Germinal center (tissue), 1 donor: ENCODE measurements around the gene DNAJA3.
A peak's percentile ranks its signal among the peaks of the same experiment; 100 is the strongest.
"Not testable (repeated sequence)": the region's sequence is repeated elsewhere in the genome, so short reads cannot be mapped to it uniquely, and the experiment has no call there.

ENCODE experiments used
- DNase-seq: peaks from one replicate; pipeline ENCODE4 v3.0.0; 2012; ENCODE audit warnings: mixed read lengths, low spot score

DNAJA3 gene

DNA sequence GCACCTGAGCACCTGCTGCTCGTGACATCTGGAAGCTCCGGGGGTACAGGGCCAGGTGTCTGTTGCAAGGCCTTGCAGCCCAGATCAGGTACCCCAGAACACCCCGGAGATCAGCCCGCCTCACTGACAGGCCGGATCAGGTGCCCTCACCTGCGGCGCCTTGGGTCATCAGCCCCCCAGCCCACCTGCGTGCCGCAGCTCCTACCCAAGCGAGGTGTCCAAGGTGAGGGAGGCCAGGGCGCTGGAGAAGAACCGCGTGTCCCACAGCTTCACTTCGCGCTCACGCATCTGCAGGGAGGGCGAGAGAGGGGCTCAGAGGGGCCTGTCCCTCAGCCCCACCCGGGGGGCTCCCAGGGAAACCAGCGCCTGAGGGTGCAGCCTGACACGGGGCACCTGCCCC, 37.9 kb upstream of the DNAJA3 start:
- no peak for DNase-seq

DNA sequence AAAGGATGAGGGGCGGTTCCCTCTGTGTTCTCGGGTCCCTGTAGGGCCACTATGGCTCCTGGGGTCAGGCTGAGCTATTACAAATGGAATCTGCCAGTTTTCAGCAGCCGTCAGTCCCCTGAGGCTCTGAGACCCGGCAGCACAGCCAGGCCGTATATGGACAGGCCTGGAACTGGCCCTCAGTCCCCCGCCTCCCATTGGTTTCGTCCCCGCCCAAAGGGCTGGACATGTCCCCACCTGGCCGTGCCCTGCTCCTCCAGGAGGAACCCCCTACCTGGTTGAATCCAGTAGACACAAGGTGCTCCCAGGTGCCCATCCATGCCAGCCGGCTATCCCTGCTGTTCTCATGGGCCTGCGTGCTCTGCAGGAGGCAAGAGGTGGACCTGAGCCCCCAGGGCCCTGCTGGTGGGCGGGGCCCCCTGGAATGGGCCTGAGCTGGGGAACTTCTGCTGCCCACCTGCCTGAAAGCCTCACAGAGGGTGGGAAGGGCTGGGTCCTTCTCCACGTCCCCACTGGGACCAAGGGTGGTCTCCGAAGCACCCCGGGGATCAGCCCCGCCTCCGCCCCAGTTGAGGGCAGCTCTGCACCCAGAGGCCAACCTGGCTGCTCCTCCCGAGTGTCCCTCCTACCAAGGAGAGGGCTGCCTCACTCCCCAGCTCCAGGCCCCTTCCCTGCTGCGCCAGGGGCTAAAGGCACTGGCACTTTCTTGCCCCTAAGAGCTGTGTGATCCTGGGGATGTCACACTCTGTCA, 37.2 kb upstream of the DNAJA3 start:
- DNase-seq: no peak

GRCh38 chr16:4389051-4389955, 36.4 kb upstream of the DNAJA3 start:
- no peak for DNase-seq

GRCh38 chr16:4390266-4391260, 35.1 kb upstream of the DNAJA3 start:
- no peak for DNase-seq

DNA sequence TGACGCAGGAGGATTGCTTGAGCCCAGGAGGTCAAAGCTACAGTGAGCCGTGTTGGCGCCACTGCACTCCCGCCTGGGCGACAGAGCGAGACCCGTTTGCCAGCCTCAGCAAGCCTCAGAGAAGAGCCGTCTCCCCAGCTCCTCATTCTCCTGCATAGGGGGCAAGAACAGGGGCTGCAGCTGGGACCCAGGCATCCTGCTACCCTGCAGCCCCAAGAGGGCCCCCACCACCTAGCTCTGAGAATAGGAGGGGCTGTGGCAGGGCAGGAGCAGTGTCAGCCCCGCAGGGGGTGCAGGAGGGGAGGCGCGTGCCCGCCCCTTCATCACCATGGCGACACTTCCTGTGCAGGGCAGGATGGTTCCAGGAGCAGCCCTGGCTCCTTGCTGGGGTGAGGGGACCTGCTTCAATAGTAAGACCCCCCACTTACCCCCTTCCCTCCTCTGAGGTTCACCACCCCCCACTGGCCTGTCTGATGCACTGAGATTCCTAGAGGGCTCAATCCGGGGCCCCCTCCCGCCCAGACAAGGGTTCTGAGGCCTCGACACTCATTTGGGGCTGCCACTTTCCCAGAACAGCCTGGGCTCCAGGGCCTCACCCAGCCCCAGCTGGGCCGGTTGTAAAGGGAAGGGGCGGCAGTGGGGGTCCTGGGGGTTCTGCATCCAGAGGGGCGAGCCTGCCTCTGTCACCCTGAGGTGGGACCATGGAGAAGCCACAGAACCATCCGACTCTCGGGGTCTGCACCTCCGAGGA, 33.9 kb upstream of the DNAJA3 start:
- no peak for DNase-seq

GRCh38 chr16:4392382-4393239, 33.1 kb upstream of the DNAJA3 start:
- DNase-seq: no peak

DNA sequence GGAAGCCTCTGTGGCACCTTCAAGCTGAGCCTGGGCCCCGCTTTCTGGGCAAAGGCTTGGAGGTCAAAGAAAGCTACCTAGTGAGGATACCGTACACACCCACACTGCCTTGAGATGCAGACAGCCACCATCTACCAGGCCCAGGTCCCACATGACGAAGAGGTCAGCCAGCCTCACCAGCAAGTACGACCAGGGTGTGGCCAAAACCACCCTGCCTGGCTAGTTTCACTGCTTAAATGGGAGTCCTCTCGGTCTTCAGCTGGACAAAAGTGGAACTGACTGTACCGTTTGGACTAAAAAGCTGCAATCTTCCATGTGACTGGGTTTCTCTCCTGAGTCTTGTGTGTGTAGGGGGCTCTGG, 32.4 kb upstream of the DNAJA3 start:
- DNase-seq: no peak

DNA sequence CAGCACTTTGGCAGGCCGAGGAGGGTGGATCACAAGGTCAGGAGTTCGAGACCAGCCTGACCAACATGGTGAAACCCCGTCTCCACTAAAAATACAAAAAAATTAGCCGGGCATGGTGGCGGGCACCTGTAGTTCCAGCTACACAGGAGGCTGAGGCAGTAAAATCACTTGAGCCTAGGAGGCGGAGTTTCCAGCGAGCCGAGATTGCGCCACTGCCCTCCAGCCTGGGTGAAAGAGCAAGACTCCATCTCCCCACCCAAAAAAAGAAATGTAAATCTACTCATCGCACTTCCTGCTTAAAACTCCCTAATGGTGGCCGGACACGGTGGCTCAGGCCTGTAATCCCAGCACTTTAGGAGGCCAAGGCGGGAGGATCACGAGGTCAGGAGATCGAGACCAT, 31.8 kb upstream of the DNAJA3 start:
- DNase-seq: not testable (repeated sequence)

DNA sequence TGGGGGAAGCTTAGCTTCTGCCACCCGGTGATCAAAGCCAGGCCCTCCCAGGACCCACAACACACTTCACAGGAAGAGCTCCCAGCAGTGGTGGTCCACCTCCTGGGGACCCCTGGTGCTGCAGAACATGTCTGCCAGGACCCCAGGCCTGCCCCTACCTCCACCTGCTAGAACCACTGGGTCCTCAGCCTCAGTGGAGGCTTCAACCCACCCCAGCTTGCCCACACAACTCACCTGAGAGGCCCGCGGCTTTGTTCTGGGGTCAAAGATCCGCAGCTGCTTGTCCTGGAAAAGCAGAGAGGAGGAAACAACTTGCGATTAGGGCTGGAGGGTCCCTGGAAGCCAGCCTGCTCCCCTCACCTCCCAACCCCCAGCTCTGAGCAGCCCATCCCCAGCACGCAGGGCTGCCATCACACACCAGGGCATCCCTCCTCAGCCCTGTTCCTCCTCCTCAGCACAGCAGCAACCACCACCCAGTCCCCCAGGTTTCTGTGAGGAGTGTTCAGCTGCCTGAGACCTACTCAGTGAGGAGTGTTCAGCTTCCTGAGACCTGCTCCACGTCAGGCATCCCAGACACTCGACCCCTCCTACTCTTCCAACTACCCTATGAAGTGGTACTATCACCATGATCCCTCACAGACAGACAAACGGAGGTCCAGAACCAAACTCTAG, 30.5 kb upstream of the DNAJA3 start:
- no peak for DNase-seq

GRCh38 chr16:4399001-4399730, 26.5 kb upstream of the DNAJA3 start:
- no peak for DNase-seq

DNA sequence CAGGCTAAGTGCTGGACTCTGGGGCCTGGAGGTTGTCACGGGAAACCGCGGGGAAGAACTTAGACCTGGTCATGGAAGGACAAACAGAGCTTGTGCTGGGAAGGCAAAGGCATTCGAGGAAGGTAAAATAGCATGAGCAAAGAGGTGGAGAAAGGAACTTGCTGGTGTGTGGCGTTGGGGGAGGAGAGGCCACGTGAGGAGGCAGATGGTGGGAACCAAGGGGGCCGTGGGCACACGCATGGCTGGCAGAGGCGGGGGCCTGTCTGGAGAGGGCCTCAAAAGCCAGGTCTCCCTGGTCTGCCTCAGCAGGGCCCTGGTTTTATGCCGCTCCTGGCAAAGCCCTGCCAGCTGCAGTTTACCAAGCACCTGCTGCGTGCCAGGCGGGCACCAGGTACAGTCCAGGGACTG, 24.6 kb upstream of the DNAJA3 start:
- no peak for DNase-seq

DNA sequence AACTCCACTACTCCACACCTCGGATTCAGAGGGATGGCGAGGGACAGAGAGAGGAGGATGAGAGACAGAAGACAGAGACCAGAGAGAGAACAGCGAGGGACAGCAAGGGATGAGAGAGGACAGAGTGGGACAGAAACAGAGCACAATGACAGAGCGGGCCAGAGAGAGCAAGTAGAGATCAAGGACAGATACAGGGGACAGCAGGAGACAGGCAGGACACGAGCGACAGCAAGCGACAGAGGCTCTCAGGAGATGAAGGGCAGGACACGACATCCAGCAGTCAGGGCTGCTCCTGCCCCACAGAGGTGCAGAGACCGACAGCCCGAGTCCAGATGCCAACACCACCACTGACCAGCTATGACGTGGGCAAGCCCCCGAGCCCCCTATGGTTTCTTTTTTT, 24.2 kb upstream of the DNAJA3 start:
- no peak for DNase-seq

- peak; percentile 88 for DNase-seq
Measured at GRCh38 chr16:4402439-4403132, 23.1 kb upstream of the DNAJA3 start.

DNA sequence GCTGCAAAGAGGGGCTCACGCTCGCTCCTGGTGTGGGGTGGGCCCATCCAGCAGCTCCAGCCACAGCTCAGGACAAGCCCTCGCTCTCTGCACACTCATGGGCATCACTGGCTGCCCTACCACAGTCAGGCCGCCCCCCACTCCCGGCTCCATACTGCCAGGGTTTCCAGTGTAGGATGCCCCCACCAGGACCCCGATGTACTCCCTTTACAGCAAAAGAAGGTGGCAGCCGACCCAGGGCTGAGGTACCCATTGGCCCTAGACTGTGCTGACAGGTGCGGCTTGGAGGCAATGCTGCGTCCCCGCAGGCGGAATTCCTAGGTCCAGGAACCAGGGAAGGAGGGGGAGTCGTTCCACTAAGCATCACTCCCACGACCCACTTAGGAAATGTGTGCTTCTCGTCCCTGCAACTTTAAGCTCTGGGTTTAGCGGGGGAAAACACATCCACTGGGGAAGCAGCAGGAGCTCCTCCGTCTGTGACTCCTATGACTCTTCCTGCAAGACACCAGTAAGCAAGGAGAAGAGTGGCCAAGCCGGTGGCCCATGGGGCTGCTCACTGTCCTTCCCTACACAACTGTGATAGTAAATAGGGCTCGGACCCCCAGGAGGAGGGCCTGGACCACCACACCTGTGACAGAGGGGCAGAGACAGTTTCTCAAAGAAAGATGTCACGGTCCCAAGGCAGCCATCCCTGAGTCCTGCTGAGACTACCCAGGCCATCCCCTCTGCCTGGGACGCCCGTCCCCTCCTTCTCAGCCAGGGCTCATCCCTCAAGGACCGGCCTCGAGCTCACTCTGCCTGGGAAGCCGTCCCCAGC, 22.3 kb upstream of the DNAJA3 start:
- DNase-seq: no peak

DNA sequence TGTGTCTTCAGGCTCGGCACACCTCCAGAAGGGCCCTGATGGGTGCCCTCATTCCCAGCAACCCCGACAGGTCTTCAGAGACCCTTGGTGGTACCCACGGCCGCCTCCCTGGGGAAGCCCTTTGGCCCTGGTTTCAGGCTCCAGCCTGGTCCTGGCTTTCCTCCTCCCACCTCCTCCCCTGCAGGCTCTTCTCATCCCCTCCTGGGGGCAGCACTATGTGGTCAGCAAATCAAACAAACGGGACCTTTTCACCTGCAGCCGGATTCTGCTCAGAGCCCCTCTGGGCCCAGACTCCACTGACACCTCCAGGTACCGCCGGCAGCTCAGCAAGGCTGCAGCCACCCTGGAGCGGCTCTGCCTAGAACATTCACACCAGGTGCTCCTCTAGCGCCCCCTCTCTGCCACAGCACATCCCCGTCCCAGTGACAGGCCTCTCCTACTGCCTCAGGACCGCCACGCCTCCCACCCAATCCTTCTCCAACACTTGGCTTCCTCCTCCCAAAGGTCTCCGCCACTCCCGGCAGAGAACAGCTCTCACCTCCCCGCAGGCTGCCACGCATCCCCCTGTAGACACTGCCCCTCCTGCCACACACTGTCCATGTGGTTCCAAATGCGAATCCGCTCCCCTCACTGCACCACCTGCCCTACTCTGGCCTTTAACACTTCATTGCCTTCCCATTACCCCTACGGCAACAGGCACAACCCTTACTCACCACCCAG, 21.3 kb upstream of the DNAJA3 start:
- peak; percentile 50 for DNase-seq

- no peak for DNase-seq
Measured at GRCh38 chr16:4404967-4405696, 20.5 kb upstream of the DNAJA3 start.
